ENCODE data around the gene DHRS11.
A peak's percentile ranks its signal among the peaks of the same experiment; 100 is the strongest.
"Not testable (repeated sequence)": the region's sequence is repeated elsewhere in the genome, so short reads cannot be mapped to it uniquely, and the experiment has no call there.

Gene DHRS11

GRCh38 chr17:36594626-36595401 lies 3.1 kb downstream of the DHRS11 start:
- DNase-seq = no peak

GRCh38 chr17:36597226-36597625 lies 5.5 kb downstream of the DHRS11 start:
- no peak for DNase-seq

GRCh38 chr17:36597866-36598777 lies 6.4 kb downstream of the DHRS11 start:
- DNase-seq = no peak

GRCh38 chr17:36598951-36599401 lies 7.3 kb downstream of the DHRS11 start:
- no peak for DNase-seq

GRCh38 chr17:36599546-36600250 lies 8.0 kb downstream of the DHRS11 start:
- no peak for DNase-seq

GRCh38 chr17:36600465-36600864 lies 8.8 kb downstream of the DHRS11 start:
- DNase-seq = no peak

- peak; percentile 55 for DNase-seq
These were observed 9.2 kb downstream of the DHRS11 start for GRCh38 chr17:36600936-36601302.

- DNase-seq = peak; percentile 90
These were observed 9.8 kb downstream of the DHRS11 start, which contains the start of gene MRM1 for GRCh38 chr17:36601303-36602029. MRM1 (plus strand) TSS chr17:36601583; CDS start chr17:36601811, 228 bp downstream.

GRCh38 chr17:36602030-36602748 lies 10.5 kb downstream of the DHRS11 start:
- DNase-seq = no peak

- peak; percentile 27 for DNase-seq
These were observed 11.3 kb downstream of the DHRS11 start for GRCh38 chr17:36602924-36603384.

- DNase-seq = not testable (repeated sequence)
These were observed 13.3 kb downstream of the DHRS11 start for GRCh38 chr17:36605028-36605427.

- DNase-seq = no peak
These were observed 16.6 kb downstream of the DHRS11 start for GRCh38 chr17:36608280-36608679.

- DNase-seq = peak; percentile 83
These were observed 17.3 kb downstream of the DHRS11 start for GRCh38 chr17:36608794-36609497.

GRCh38 chr17:36609498-36609862 lies 17.8 kb downstream of the DHRS11 start:
- DNase-seq = peak; percentile 64

- no peak for DNase-seq
These were observed 18.8 kb downstream of the DHRS11 start for GRCh38 chr17:36610474-36610873.

- no peak for DNase-seq
These were observed 19.8 kb downstream of the DHRS11 start for GRCh38 chr17:36611345-36612072.

GRCh38 chr17:36612323-36612722 lies 20.6 kb downstream of the DHRS11 start:
- DNase-seq = no peak

GRCh38 chr17:36613155-36613554 lies 21.5 kb downstream of the DHRS11 start:
- DNase-seq = peak; percentile 50

GRCh38 chr17:36614081-36614480 lies 22.4 kb downstream of the DHRS11 start:
- no peak for DNase-seq

GRCh38 chr17:36614933-36615332 lies 23.3 kb downstream of the DHRS11 start:
- no peak for DNase-seq
